ENCODE results near the gene OR6C68.

OR6C68 gene

GRCh38 chr12:55515696-55516095, 23.5 kb downstream of the OR6C68 start:
- TF ChIP-seq GATA1 (IDR thresholded peaks at IDR 0.05; ENCODE audit: low read depth, low read length) (no peak), POLR2A (IDR thresholded peaks at IDR 0.05; ENCODE audit: low read length) (no peak)
- DNase-seq, result no peak

GRCh38 chr12:55516391-55516790, 24.2 kb downstream of the OR6C68 start:
- no peak for DNase-seq
- TF ChIP-seq GATA1 (IDR thresholded peaks at IDR 0.05; ENCODE audit: low read depth, low read length), result no peak
- no peak for TF ChIP-seq POLR2A (IDR thresholded peaks at IDR 0.05; ENCODE audit: low read length)
